GM21717 (cell line): ENCODE measurements around the gene PCLAF.
"Not testable (repeated sequence)": the region's sequence is repeated elsewhere in the genome, so short reads cannot be mapped to it uniquely, and the experiment has no call there.

Source experiments
- ATAC-seq: cut with Tn5 transposase; IDR thresholded peaks from one replicate; pipeline ENCODE4 v1.9.1; 2021; ENCODE audit warnings: mild to moderate bottlenecking, moderate library complexity; ENCODE audit not compliant: unreplicated experiment

The PCLAF gene

GRCh38 chr15:64369078-64369607 lies 12.1 kb downstream of the PCLAF start:
- no peak for ATAC-seq

GRCh38 chr15:64361259-64361658 lies 20.0 kb downstream of the PCLAF start:
- ATAC-seq: no peak

GRCh38 chr15:64356710-64357040 lies 24.6 kb downstream of the PCLAF start:
- ATAC-seq: no peak

- ATAC-seq: peak; percentile 92
These were observed 25.1 kb downstream of the PCLAF start, which contains the start of gene CSNK1G1 for GRCh38 chr15:64355944-64356709. TSS of gene CSNK1G1 (minus strand) at chr15:64356173. CDS start at chr15:64300499, 55,674 bp downstream.

- peak; percentile 30 for ATAC-seq
These were observed 25.8 kb downstream of the PCLAF start for GRCh38 chr15:64355348-64355943.

GRCh38 chr15:64354688-64355344 lies 26.4 kb downstream of the PCLAF start:
- no peak for ATAC-seq

- ATAC-seq: no peak
These were observed 30.0 kb downstream of the PCLAF start for GRCh38 chr15:64351265-64351664.

GRCh38 chr15:64349375-64349774 lies 31.9 kb downstream of the PCLAF start:
- ATAC-seq: no peak

- no peak for ATAC-seq
These were observed 32.8 kb downstream of the PCLAF start for GRCh38 chr15:64348455-64348854.

GRCh38 chr15:64346242-64346641 lies 35.0 kb downstream of the PCLAF start:
- not testable (repeated sequence) for ATAC-seq

- no peak for ATAC-seq
These were observed 36.5 kb downstream of the PCLAF start for GRCh38 chr15:64344651-64345294.

- ATAC-seq: no peak
These were observed 37.4 kb downstream of the PCLAF start for GRCh38 chr15:64343841-64344240.

- ATAC-seq: no peak
These were observed 38.0 kb downstream of the PCLAF start for GRCh38 chr15:64343222-64343621.

GRCh38 chr15:64341961-64342360 lies 39.3 kb downstream of the PCLAF start:
- ATAC-seq: no peak

- no peak for ATAC-seq
These were observed 40.9 kb downstream of the PCLAF start for GRCh38 chr15:64340355-64340754.

GRCh38 chr15:64337761-64338160 lies 43.5 kb downstream of the PCLAF start:
- ATAC-seq: no peak

- ATAC-seq: no peak
These were observed 47.0 kb downstream of the PCLAF start for GRCh38 chr15:64333986-64334929.

GRCh38 chr15:64333516-64333915 lies 47.7 kb downstream of the PCLAF start:
- ATAC-seq: no peak

GRCh38 chr15:64331668-64332067 lies 49.6 kb downstream of the PCLAF start:
- not testable (repeated sequence) for ATAC-seq

GRCh38 chr15:64326975-64327374 lies 54.3 kb downstream of the PCLAF start:
- ATAC-seq: not testable (repeated sequence)
